GM23338 (cell line): ENCODE data around the gene MIA. TPM values are rescaled to one million over a fixed set of nuclear protein-coding genes. Genes with fewer than 3 reads are reported as not detected.

Experiments used
- ATAC-seq: fragments of 200-7000 bp; cut with Tn5 transposase; 3 replicates; pipeline ENCODE4 v1.9.1; 2020
- DNase-seq: peaks from one replicate; pipeline ENCODE4 v3.0.0-alpha.2; 2015; ENCODE audit warnings: low spot score
- H2AFZ ChIP-seq: fragments of 200-600 bp; sonication (generic); 2 replicates; pipeline ENCODE4 v1.8.0; 2016; ENCODE audit warnings: antibody characterized with exemption, mild to moderate bottlenecking, moderate library complexity
- H3F3A ChIP-seq: fragments of 200-600 bp; sonication (generic); replicated peaks from 2 replicates; pipeline ENCODE4 v1.8.0; 2017; ENCODE audit warnings: antibody characterized with exemption, mixed run types, low read depth
- H3K27ac ChIP-seq: fragments of 200-600 bp; sonication (generic); 2 replicates; pipeline ENCODE4 v1.6.1; 2016; ENCODE audit warnings: low read depth
- H3K27me3 ChIP-seq: fragments of 200-600 bp; sonication (generic); 2 replicates; pipeline ENCODE4 v1.8.0; 2016; ENCODE audit warnings: mild to moderate bottlenecking, mixed run types, moderate library complexity; ENCODE audit not compliant: insufficient read depth
- H3K36me3 ChIP-seq: fragments of 200-600 bp; sonication (generic); 2 replicates; pipeline ENCODE4 v1.8.0; 2016; ENCODE audit warnings: mild to moderate bottlenecking; ENCODE audit not compliant: insufficient read depth
- H3K4me1 ChIP-seq: fragments of 200-600 bp; sonication (generic); 2 replicates; pipeline ENCODE4 v1.8.0; 2016; ENCODE audit warnings: mild to moderate bottlenecking, moderate library complexity; ENCODE audit not compliant: insufficient read depth
- H3K4me2 ChIP-seq: fragments of 200-600 bp; sonication (generic); 2 replicates; pipeline ENCODE4 v1.7.1; 2017; ENCODE audit warnings: mixed run types
- H3K4me3 ChIP-seq: fragments of 200-600 bp; sonication (generic); 2 replicates; pipeline ENCODE4 v1.6.1; 2016; ENCODE audit warnings: mixed run types
- H3K79me2 ChIP-seq: fragments of 200-600 bp; sonication (generic); replicated peaks from 2 replicates; pipeline ENCODE4 v1.8.0; 2017; ENCODE audit warnings: mild to moderate bottlenecking; ENCODE audit not compliant: insufficient read depth
- H3K9me2 ChIP-seq: fragments of 200-600 bp; sonication (generic); 2 replicates; pipeline ENCODE4 v1.8.0; 2017; ENCODE audit not compliant: insufficient read depth
- H4K20me1 ChIP-seq: fragments of 200-600 bp; sonication (generic); replicated peaks from 2 replicates; pipeline ENCODE4 v1.8.0; 2017; ENCODE audit warnings: mild to moderate bottlenecking; ENCODE audit not compliant: insufficient read depth
- H3K27ac Mint-ChIP-seq: 2 replicates; pipeline ENCODE4 v1.8.0; 2020; ENCODE audit warnings: inconsistent platforms, mild to moderate bottlenecking, moderate library complexity, mixed read lengths
- H3K27me3 Mint-ChIP-seq: 3 replicates; pipeline ENCODE4 v1.8.0; 2022; ENCODE audit warnings: low read depth, mild to moderate bottlenecking, moderate library complexity, mixed read lengths, inconsistent platforms; ENCODE audit not compliant: insufficient read depth, poor library complexity
- H3K36me3 Mint-ChIP-seq: 3 replicates; pipeline ENCODE4 v1.8.0; 2021; ENCODE audit warnings: low read depth, mild to moderate bottlenecking, inconsistent platforms, moderate library complexity, mixed read lengths
- H3K4me1 Mint-ChIP-seq: 3 replicates; pipeline ENCODE4 v1.8.0; 2020; ENCODE audit warnings: mild to moderate bottlenecking, inconsistent platforms, mixed read lengths
- H3K4me3 Mint-ChIP-seq: 3 replicates; pipeline ENCODE4 v1.8.0; 2021; ENCODE audit warnings: moderate library complexity, mild to moderate bottlenecking, inconsistent platforms, mixed read lengths
- H3K9me3 Mint-ChIP-seq: 3 replicates; pipeline ENCODE4 v1.8.0; 2020; ENCODE audit warnings: moderate library complexity, mild to moderate bottlenecking, inconsistent platforms, mixed read lengths
- CREB1 ChIP-seq: fragments of 250-450 bp; sonication (Bioruptor Pico); IDR thresholded peaks from 2 replicates; pipeline ENCODE4 v1.5.0; 2020; ENCODE audit warnings: low read depth, mild to moderate bottlenecking, moderate library complexity
- CTCF ChIP-seq, 2 experiments: fragments of 200-600 bp in 1 of 2; sonication (generic) in 1 of 2; conservative IDR thresholded peaks; 2 replicates each; pipeline versions ENCODE4 v1.5.1 to v1.6.1; 2016 to 2017; ENCODE audit warnings: antibody characterized with exemption in 2 of 2, low read depth in 2 of 2, mild to moderate bottlenecking in 2 of 2, moderate library complexity in 1 of 2
- ETS1 ChIP-seq: IDR thresholded peaks from 2 replicates; pipeline ENCODE4 v1.6.1; 2016; ENCODE audit warnings: antibody characterized with exemption
- EZH2 ChIP-seq: fragments of 200-600 bp; sonication (generic); IDR thresholded peaks from one replicate; pipeline ENCODE4 v1.8.0; 2017; ENCODE audit warnings: antibody characterized with exemption, mild to moderate bottlenecking, low read depth; ENCODE audit not compliant: unreplicated experiment
- EZH2phosphoT487 ChIP-seq: fragments of 200-600 bp; sonication (generic); IDR thresholded peaks from one replicate; pipeline ENCODE4 v1.8.1; 2018; ENCODE audit warnings: antibody characterized with exemption; ENCODE audit not compliant: unreplicated experiment
- JUNB ChIP-seq: IDR thresholded peaks from one replicate; pipeline ENCODE4 v1.6.1; 2016; ENCODE audit warnings: antibody characterized with exemption; ENCODE audit not compliant: unreplicated experiment
- NANOG ChIP-seq: IDR thresholded peaks from 2 replicates; pipeline ENCODE4 v1.6.1; 2016; ENCODE audit warnings: antibody characterized with exemption, borderline replicate concordance
- POLR2AphosphoS5 ChIP-seq: IDR thresholded peaks from 2 replicates; pipeline ENCODE4 v1.6.1; 2016; ENCODE audit warnings: antibody characterized with exemption, low read depth
- REST ChIP-seq: IDR thresholded peaks from one replicate; pipeline ENCODE4 v1.6.1; 2018; ENCODE audit warnings: antibody characterized with exemption; ENCODE audit not compliant: unreplicated experiment
- STAT1 ChIP-seq: IDR thresholded peaks from one replicate; pipeline ENCODE4 v1.6.1; 2016; ENCODE audit warnings: antibody characterized with exemption; ENCODE audit not compliant: unreplicated experiment
- ZNF114 ChIP-seq: fragments of 250-450 bp; sonication (Bioruptor Pico); IDR thresholded peaks from 2 replicates; pipeline ENCODE4 v1.5.0; 2020; ENCODE audit warnings: mild to moderate bottlenecking, moderate library complexity
- ZNF331 ChIP-seq: fragments of 250-450 bp; sonication (Bioruptor Pico); IDR thresholded peaks from 2 replicates; pipeline ENCODE4 v1.5.0; 2020; ENCODE audit warnings: low read depth, mild to moderate bottlenecking, moderate library complexity
- ZNF462 ChIP-seq: fragments of 250-450 bp; sonication (Bioruptor Pico); IDR thresholded peaks from 2 replicates; pipeline ENCODE4 v1.5.0; 2020; ENCODE audit warnings: mild to moderate bottlenecking, moderate library complexity
- polyA plus RNA-seq: library from polyadenylated mRNA; unstranded; fragments of >200 nt; fragmentation: Nextera tagmentation; extraction: Ambion mirVana; gene quantifications from 2 replicates; pipeline ENCODE4 v1.2.1, GENCODE V29; 2016
- total RNA-seq: library from RNA; depleted of rRNA; stranded (reverse); fragments of >200 nt; shearing (Covaris generic); gene quantifications from 2 replicates; pipeline ENCODE4 v1.2.3, GENCODE V29; 2014

MIA gene
- total and polyA plus RNA-seq, 2 experiments from 2014 or later = not detected

GRCh38 chr19:40754611-40755247, 20.6 kb upstream of the MIA start:
- peak overlapping the region; percentile 60 for H3K4me3 Mint-ChIP-seq
- Histone ChIP-seq H3K27me3 (no peaks in the 10 kb centered on the region), H3K4me3 (peak overlapping the region; percentile 40), H3K4me2 (peak overlapping the region; percentile 59; the same call in 1 of the 2 replicates), H3K79me2 (peaks cover 84% of the 10 kb centered on the region), H3K27ac (peak overlapping the region; percentile 55; the same call in 1 of the 2 replicates), H3K36me3 (peaks cover 38% of the 10 kb centered on the region), H3F3A (peaks cover 31% of the 10 kb centered on the region), H4K20me1 (peaks cover 55% of the 10 kb centered on the region), H3K9me2 (no peaks in the 10 kb centered on the region; the same call in 1 of the 2 replicates), H2AFZ (no peak overlapping the region), H3K4me1 (peaks cover 18% of the 10 kb centered on the region; the same call in 1 of the 2 replicates)
- H3K4me1 Mint-ChIP-seq = peaks cover 22% of the 10 kb centered on the region
- H3K9me3 Mint-ChIP-seq = peaks cover 3% of the 10 kb centered on the region; the same call in 1 of the 3 replicates
- H3K27ac Mint-ChIP-seq = peak overlapping the region; percentile 89
- DNase-seq = no peak
- TF ChIP-seq ZNF462 (CRISPR knock-in tag) (no peak), STAT1 (no peak), CTCF (conservative IDR thresholded peaks at IDR 0.05; ENCODE audit: low read depth in 2 of 2) (no peak), EZH2 (no peak), JUNB (no peak), NANOG (no peak), ZNF331 (CRISPR knock-in tag) (no peak), EZH2phosphoT487 (no peak), REST (no peak), CREB1 (CRISPR knock-in tag) (no peak), ETS1 (no peak), ZNF114 (CRISPR knock-in tag) (no peak), POLR2AphosphoS5 (no peak)
- ATAC-seq = no peak
- H3K36me3 Mint-ChIP-seq = peaks cover 79% of the 10 kb centered on the region
- peaks cover 26% of the 10 kb centered on the region for H3K27me3 Mint-ChIP-seq
